Left renal cortex interstitium (tissue), 4 donors: ENCODE data around the gene RAB40C. TPM values are rescaled to one million over a fixed set of nuclear protein-coding genes. Genes with fewer than 3 reads are reported as not detected.

ENCODE experiments used
- DNase-seq, 4 donors: peaks; one replicate each; pipeline ENCODE4 v3.0.0-alpha.2; 2013; ENCODE audit warnings: low read depth in 4 of 4, low spot score in 2 of 4, missing footprints in 1 of 4
- polyA plus RNA-seq, 4 donors: library from polyadenylated mRNA; unstranded; fragments of 120-200 nt; gene quantifications; one replicate each; pipeline ENCODE4 v1.2.1, GENCODE V29; 2013; ENCODE audit not compliant: insufficient read length in 4 of 4

Gene RAB40C
- polyA plus RNA-seq = 10 to 100 TPM; 15.4 to 32.2 (median 24.8) TPM

DNA sequence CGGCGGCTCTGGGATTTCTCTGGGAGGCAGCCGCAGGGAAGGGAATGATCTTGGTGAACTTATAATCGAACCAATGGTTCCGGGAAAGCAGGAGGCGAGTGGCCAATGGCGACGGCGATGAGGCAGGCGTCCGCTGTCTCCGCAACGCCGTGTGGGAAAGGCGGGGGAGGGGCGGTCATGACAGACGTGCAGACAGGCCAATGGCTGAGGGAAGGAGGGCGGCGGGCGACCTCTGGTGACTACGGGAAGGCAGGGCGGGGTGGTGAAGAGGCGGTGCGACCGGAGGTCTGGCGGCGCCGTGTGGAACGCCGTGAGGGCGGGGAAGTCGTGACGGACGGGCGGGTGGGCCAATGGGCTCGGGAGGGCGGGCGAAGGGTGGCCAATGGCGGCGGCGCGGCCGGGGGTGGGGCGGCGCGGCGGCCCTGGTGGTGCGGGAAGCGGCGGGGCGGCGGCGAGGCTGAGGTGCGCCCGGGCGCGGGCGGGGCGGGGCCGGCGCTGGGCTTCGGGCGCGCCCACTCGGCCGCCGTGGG, at the start of gene RAB40C:
RAB40C (plus strand) TSS at position 409 of the 530 bp plus-strand sequence. CDS start 226 bp downstream, outside the sequence.
- DNase-seq = peak; percentile 93 to 99 (median 95)

DNA sequence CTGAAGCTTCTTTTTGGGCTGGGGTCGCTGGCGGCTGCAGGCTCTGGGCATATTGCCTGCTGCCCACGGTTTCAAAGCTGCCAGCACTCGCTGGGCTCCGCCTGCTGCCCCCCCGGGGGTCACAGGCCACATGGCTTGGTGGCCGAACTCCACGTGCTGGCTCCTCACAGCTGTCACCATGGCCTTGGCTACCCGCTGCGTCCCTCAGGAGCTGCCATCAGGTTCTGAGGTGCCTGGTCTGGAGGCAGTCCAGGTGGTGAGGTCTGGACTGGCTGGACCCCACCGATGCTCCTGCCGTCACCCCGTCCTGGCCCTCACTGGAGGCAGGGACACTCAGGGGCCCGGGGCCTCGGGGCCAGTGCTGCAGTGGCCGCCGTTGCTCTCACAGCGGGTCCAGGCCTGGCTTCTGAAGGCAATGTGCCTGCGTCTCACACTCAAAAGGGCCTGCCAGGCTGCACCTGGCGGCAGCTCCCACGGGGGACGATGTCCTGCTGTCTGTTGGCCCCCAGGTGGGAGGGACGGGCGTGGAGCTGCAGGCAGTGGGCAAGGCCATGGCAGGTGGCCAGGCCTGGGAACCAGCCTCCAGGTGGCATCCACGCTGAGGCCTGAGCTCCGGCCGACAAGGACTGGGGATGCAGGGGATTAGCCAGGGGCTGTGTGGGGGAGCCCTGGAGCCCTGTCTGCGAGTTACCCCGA, 49.1 kb upstream of the RAB40C start:
- no peak for DNase-seq

DNA sequence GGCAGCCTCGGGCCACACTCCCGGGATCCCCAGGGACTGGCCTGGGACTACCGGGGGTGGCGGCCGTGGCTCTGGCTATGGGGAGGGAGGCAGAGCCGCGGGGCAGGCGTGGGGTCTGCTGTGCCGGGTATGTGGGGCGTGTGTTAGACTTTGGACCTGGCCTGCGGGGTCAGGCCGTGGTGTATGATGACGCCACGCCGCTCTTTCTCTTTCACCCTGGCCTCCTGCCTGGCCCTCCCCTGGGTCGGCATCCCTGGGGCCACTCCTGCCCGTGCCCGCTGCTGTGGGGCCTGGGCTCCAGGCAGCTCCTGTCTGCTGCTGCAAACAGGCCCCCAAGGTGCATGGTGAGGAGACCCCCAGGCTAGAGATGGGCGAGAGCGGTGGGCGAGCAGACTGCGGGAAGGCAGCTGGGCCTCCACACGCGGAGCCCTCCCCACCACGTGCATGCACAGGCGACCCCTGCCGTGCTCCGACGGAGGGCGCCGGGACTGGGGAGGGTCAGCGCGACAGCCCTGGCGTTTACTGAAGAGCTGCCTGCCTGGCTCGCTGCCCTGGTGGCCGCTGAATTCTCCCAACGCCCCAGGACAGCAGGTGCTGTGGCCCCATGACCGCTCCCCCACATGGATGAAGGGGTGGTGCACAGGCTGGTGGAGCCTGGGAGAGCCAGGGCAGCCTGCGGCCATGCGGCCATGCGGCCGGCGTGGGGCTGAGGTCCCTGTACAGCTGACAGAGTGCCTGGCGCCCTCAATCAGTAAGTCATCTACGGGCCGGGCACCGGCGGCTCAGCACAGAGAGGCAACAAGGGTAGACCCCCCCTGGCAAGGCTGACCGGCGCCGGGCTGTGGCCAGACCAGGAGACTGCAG, 46.3 kb upstream of the RAB40C start:
- no peak for DNase-seq

GRCh38 chr16:544517-544916, 45.3 kb upstream of the RAB40C start:
- no peak for DNase-seq

GRCh38 chr16:546909-547770, 42.7 kb upstream of the RAB40C start:
- DNase-seq = no peak

GRCh38 chr16:548586-548985, 41.3 kb upstream of the RAB40C start:
- no peak for DNase-seq

GRCh38 chr16:549544-550263, 40.2 kb upstream of the RAB40C start:
- DNase-seq = no peak

DNA sequence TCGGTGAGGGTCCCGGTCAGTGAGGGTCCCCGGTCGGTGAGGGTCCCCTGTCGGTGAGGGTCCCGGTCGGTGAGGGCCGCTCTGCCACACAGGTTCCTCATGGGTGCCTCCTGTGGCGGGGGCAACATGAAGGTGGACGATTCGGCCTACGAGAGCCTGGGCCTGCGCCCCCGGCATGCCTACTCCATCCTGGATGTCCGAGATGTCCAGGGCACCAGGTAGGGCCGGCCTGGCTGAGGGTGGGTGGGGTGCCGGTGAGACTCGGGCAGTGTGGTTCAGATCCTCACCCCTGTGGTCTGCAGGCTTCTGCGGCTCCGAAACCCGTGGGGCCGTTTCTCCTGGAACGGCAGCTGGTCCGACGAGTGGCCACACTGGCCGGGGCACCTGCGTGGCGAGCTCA, 38.7 kb upstream of the RAB40C start:
- DNase-seq = no peak

GRCh38 chr16:552171-552570, 37.7 kb upstream of the RAB40C start:
- no peak for DNase-seq

GRCh38 chr16:553601-554296, 36.1 kb upstream of the RAB40C start:
- DNase-seq = no peak

DNA sequence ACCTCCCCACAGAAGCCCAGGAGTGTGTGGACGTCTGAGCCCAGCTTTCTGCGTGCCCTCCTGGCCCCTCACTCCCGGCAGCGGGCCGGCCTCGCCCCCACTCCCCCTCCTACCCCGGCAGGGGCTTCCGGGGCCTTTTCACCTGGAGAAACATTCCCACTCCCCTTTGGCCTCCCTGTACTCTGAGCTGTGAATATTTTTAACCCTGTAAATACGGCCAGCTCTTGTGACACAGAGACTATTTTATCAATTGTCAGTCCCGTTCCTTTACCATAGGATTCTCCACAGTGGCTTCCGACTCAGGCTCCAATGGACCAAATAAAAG, 35.6 kb upstream of the RAB40C start:
- DNase-seq = no peak

DNA sequence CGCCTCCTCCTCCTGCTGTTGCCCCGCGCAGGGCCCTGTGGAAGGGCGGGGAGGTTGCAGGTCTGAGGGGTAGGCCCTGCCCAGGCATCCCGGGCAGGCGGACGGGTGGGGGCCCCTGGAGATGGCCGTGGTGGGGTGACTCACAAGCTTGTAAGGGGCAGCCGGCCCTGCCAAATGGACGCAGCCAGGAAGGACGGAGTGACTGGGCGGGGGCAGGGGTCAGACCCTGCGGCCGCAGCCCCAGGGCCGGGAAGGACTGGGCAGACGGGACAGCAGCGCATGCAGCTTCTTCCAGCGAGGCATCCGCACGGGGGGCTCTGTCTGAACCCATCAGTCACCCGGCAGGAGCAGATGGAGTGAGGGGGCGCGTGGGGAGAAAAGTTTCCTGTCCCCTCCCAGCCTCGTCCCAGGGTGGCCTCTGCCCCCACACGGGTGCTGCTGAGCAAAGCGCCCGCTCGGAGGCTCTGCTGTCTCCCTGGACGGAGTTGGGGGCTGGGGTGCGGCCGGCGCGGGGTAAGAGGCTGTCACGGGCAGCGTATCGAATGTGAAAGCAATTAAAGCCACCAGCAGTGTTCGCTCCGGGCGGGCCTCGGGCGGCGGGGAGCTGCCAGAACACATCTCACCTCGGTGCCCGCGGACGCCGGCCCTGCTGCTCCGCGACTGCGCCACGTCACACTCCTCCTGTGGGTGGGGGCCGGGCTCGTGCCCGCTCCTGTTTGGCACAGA, 35.1 kb upstream of the RAB40C start:
- DNase-seq = no peak

DNA sequence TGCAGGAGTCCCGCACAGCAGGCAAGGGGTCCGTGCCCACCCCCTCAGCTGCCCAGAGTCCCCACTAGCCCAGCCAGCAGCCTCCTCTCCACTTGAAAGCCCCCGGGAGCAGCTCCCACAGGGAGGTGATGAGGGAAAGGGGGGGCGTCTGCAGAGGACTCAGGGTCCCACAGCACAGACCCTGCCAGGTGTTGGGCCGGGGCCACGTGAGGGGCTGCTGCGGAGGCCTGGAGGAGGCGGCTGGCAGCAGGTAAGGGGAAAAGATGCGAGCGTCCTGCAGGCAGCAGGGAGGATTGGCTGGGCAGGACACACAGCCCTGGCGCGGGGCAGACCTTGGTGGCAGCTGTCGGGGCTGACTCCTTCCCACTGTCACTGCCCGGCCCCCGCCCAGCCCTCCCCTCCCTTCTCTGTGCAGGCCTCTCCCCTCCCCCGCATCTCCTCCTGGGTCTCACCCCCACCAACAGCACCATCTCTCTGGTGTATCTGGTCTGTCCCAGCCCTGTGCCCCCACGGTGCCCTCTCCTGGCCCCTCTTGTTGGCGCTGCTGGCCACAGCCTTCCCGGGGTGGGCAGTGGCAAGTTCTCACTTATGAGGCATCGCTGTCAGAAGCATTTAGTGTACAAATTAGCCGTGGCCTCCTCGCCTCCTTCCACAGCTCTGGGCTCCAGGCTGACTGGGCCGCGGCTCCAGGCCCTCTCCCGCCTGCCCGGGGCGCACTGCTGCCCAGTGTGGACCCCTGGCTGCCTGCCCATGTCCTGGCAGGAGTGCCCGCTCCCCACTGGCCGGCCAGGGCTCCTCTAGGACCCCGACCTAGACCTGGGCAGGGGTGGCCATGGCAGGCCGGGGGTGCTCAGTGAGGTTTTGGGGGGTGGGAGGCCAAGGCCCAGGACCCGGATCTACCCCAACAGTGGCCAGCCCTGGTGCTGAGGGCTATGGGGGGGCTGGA, 34.1 kb upstream of the RAB40C start:
- no peak for DNase-seq

- no peak for DNase-seq
These were observed 33.2 kb upstream of the RAB40C start for GRCh38 chr16:556474-557173.

DNA sequence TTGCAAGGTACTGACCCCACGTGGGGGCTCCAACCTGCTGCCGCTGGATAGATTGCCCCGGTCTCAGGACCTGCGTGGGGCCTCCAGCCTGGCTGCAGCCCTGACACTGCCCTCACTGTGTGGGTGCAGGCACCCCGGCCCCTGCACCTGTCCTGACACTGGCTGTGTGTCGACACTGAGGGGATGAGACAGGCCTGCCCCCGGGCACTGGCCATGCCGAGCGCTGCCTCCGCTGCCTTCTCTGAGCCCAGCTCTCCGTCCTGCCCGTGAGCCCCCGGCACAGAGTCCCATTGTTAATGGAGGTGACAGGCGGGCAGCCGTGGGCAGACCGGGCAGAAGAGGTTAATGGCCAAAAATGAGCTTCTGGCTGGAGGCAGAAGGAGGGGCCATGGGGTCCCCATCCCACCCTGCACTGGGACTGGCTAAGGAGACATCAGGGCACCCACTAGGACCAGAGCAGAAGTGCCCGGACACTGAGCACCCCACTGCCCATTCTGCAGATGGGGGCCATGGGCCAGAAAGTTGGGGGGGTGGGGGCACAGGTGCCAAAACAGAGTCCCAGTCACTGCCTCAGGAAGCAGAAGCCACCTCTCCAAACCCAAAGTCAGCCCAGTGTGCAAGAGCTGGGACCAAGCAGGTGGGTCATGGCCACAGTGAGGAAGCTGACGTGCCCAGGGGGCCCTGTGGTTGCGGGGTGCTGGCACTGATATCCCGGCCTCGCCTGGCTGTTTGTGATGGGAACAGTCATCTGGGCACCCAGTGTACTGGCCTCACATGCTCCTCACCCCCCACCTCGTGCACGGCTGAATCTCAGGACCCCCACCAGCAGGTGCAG, 32.2 kb upstream of the RAB40C start:
- no peak for DNase-seq

DNA sequence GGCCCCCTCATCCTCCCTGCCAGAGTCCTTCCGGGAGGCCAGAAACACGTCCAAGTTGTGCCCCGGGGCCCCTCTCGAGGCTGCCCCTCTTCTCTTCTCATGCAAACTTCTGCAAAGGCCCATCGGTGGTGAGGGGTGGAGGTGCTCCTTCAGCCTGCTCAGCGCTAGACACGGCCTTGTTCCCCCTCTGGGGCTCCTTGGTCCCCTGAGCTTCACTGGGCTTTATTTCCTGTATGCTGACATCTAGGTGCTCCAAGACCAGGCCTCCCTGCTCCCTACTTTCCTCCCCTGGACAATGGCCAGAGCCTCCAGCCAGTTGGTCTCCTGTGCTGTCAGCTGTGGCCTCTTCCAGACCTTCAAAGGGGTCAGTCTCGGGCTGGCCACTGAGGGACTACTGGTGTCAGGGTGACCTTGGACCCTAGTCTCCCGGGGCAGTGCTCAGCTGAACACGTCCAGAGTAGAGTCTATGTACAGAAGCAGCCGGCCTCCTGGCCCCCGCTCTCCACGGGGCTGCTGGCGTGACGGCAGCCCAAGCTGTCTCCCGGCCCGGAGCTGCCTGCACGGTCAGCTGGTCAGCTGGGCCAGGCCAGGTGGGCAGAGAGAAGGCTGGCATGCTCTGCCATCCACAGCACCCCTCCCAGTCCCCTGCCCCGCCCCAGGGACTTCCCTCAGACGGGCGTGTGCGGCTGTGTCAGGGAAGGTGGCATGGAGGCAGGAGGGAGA, 31.4 kb upstream of the RAB40C start:
- no peak for DNase-seq
